ENCODE data around the gene SYNPO2.

DNA sequence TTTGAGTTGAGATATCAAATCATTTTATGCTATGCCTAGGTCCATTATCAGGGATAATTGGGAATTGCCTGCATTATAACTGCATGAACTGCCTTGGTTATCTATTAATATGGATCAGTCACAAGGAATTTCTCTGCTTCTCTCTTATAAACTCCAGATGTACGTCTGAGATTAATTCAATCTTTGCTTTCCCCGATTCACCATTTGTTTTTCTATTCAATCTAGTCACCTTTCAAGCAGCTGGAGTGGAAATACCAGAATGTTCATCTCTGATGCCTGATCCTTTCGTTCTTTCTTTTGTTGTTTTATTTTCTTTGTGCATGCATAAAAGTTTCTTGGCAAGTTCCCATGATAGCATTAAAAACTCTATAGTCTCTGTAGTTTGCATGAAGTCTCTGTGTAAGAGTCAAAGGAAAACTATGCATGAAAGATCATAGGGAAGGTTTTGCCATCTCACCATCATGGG is 22.6 kb downstream of the SYNPO2 start:
- TF ChIP-seq, protein P1, sequence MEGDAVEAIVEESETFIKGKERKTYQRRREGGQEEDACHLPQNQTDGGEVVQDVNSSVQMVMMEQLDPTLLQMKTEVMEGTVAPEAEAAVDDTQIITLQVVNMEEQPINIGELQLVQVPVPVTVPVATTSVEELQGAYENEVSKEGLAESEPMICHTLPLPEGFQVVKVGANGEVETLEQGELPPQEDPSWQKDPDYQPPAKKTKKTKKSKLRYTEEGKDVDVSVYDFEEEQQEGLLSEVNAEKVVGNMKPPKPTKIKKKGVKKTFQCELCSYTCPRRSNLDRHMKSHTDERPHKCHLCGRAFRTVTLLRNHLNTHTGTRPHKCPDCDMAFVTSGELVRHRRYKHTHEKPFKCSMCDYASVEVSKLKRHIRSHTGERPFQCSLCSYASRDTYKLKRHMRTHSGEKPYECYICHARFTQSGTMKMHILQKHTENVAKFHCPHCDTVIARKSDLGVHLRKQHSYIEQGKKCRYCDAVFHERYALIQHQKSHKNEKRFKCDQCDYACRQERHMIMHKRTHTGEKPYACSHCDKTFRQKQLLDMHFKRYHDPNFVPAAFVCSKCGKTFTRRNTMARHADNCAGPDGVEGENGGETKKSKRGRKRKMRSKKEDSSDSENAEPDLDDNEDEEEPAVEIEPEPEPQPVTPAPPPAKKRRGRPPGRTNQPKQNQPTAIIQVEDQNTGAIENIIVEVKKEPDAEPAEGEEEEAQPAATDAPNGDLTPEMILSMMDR (IDR thresholded peaks at IDR 0.05), result no peak
- no peak for TF ChIP-seq POLR2A (IDR thresholded peaks at IDR 0.05)
